Endothelial cell of umbilical vein (primary cell): ENCODE results near the gene CNOT11. TPM values are rescaled to one million over a fixed set of nuclear protein-coding genes. Genes with fewer than 3 reads are reported as not detected.
A peak's percentile ranks its signal among the peaks of the same experiment; 100 is the strongest.

ENCODE experiments used
- Bru-seq: library from RNA; stranded (reverse); fragments of 400-500 nt; gene quantifications from one replicate; lab custom pipeline; 2021; lab: Mats Ljungman, UMichigan
- BruChase-seq, 2 experiments: library from RNA; stranded (reverse); fragments of 400-500 nt; gene quantifications; one replicate each; lab custom pipeline; 2021; lab: Mats Ljungman, UMichigan
- BruUV-seq: library from RNA; stranded (reverse); fragments of 400-500 nt; replicated peaks from 2 replicates; lab custom pipeline; 2021; lab: Mats Ljungman, UMichigan
- CTCF ChIA-PET: fragments of 300-600, 350-600 bp; sonication (Branson Sonifier 250); formaldehyde crosslinking; loops from one replicate; lab custom pipeline; 2021; ENCODE audit warnings: antibody characterized with exemption, inconsistent platforms; lab: Charles Lee
- POLR2A ChIA-PET: fragments of 300-600, 350-600 bp; sonication (Branson Sonifier 250); formaldehyde crosslinking; loops from one replicate; lab custom pipeline; 2021; ENCODE audit warnings: antibody characterized with exemption, inconsistent platforms; lab: Charles Lee
- DNase-seq: peaks from one replicate; pipeline ENCODE4 v3.0.0-alpha.2; 2011; ENCODE audit warnings: low read depth, low spot score
- FAIRE-seq: peaks from 2 replicates; lab custom pipeline; 2011; peaks lifted over from hg19 to GRCh38; lab: Jason Lieb, UNC
- H2AFZ ChIP-seq: 2 replicates; pipeline ENCODE4 v1.6.0; 2012; ENCODE audit warnings: low read depth, low read length, control low read depth, inconsistent platforms
- H3K27ac ChIP-seq: 2 replicates; pipeline ENCODE4 v1.5.1; 2011; ENCODE audit warnings: low read depth, mild to moderate bottlenecking, control low read depth, low read length, moderate library complexity; ENCODE audit not compliant: insufficient read depth
- H3K27me3 ChIP-seq, 2 experiments: 2 replicates each; pipeline versions ENCODE4 v1.6.0 to v1.6.1; 2011; ENCODE audit warnings: low read length in 2 of 2, mixed read lengths in 1 of 2; ENCODE audit not compliant: control insufficient read depth in 2 of 2, insufficient read depth in 2 of 2
- H3K36me3 ChIP-seq, 2 experiments: 2 replicates in 1 of 2; 3 replicates in 1 of 2; pipeline ENCODE4 v1.5.1; 2011; ENCODE audit warnings: low read length in 2 of 2, mild to moderate bottlenecking in 1 of 2, moderate library complexity in 1 of 2; ENCODE audit not compliant: control insufficient read depth in 2 of 2, insufficient read depth in 2 of 2; ENCODE audit errors: extremely low read depth in 1 of 2
- H3K4me1 ChIP-seq: 3 replicates; pipeline ENCODE4 v1.5.1; 2011; ENCODE audit warnings: mild to moderate bottlenecking, low read length; ENCODE audit not compliant: control insufficient read depth, insufficient read depth; ENCODE audit errors: extremely low read depth
- H3K4me2 ChIP-seq: 2 replicates; pipeline ENCODE4 v1.6.1; 2011; ENCODE audit warnings: low read length, control low read depth, mixed read lengths; ENCODE audit not compliant: insufficient read depth
- H3K4me3 ChIP-seq, 3 experiments: fragments of 200-600 bp in 1 of 3; sonication (generic), shearing (Covaris generic) in 1 of 3; replicated peaks in 1 of 3; 2 replicates each; pipeline ENCODE4 v1.5.1; 2011 to 2016; ENCODE audit warnings: control low read depth in 3 of 3, low read length in 3 of 3, mild to moderate bottlenecking in 2 of 3, inconsistent platforms in 1 of 3, low read depth in 1 of 3, moderate library complexity in 1 of 3; ENCODE audit not compliant: insufficient read depth in 1 of 3
- H3K79me2 ChIP-seq: 2 replicates; pipeline ENCODE4 v1.6.0; 2012; ENCODE audit warnings: low read length, inconsistent platforms; ENCODE audit not compliant: control insufficient read depth, insufficient read depth
- H3K9ac ChIP-seq: replicated peaks from 2 replicates; pipeline ENCODE3; 2011; ENCODE audit warnings: low read length, control low read depth; ENCODE audit not compliant: insufficient read depth; ENCODE audit errors: extremely low read depth
- H3K9me1 ChIP-seq: replicated peaks from 3 replicates; pipeline ENCODE4 v1.6.0; 2011; ENCODE audit warnings: mild to moderate bottlenecking, low read length; ENCODE audit not compliant: control insufficient read depth, insufficient read depth; ENCODE audit errors: extremely low read depth
- H3K9me3 ChIP-seq: replicated peaks from 2 replicates; pipeline ENCODE4 v1.5.1; 2012; ENCODE audit warnings: low read length, inconsistent platforms; ENCODE audit not compliant: control insufficient read depth, insufficient read depth
- H4K20me1 ChIP-seq: replicated peaks from 2 replicates; pipeline ENCODE3; 2011; ENCODE audit warnings: mild to moderate bottlenecking, low read length; ENCODE audit not compliant: control insufficient read depth, insufficient read depth; ENCODE audit errors: extremely low read depth
- MYC ChIP-seq: IDR thresholded peaks from one replicate; pipeline ENCODE4 v1.6.1; 2011; ENCODE audit warnings: mild to moderate bottlenecking, low read depth, low read length
- POLR2A ChIP-seq: IDR thresholded peaks from 2 replicates; pipeline ENCODE4 v1.6.1; 2012; ENCODE audit warnings: low read depth, mild to moderate bottlenecking, control low read depth, low read length
- POLR2AphosphoS5 ChIP-seq: IDR thresholded peaks from 2 replicates; pipeline ENCODE4 v1.6.1; 2012; ENCODE audit warnings: low read depth, mild to moderate bottlenecking, control low read depth, low read length, moderate library complexity; ENCODE audit not compliant: insufficient read depth
- dilution Hi-C: fragments of 300-500 bp; cut with MboI; formaldehyde crosslinking; loops from one replicate; pipeline ENCODE4 v1.15.0; 2019; ENCODE audit warnings: low sequenced_read_pairs; ENCODE audit not compliant: extremely low pct_ligation_motif_present
- intact Hi-C: fragments of 100-400 bp; cut with micrococcal nuclease; formaldehyde crosslinking; loops from one replicate; pipeline ENCODE4 v1.10.0; 2022
- long read RNA-seq: library from polyadenylated mRNA; stranded (forward); transcript quantifications from one replicate; pipeline ENCODE4 v2.0.0, GENCODE V29; 2021
- polyA minus RNA-seq, 3 experiments: library from RNA; depleted of rRNA, polyadenylated mRNA; stranded (reverse); fragments of >200 nt; gene quantifications; 1 replicate in 1 of 3; 2 replicates in 2 of 3; pipeline ENCODE4 v1.2.3, GENCODE V29; 2011
- polyA plus RNA-seq, 4 experiments: library from polyadenylated mRNA; depleted of rRNA in 3 of 4; stranded (reverse) in 3 of 4; unstranded in 1 of 4; fragments of >200 nt; gene quantifications; 2 replicates each; pipeline versions ENCODE4 v1.2.1 to v1.2.3, GENCODE V29; 2011 to 2012; ENCODE audit warnings: missing spikeins in 1 of 4
- total RNA-seq: library from RNA; stranded (reverse); gene quantifications from 2 replicates; pipeline ENCODE4 v1.2.3, GENCODE V29; 2021
- TF ChIP-seq, protein P1 (sequence below), 2 donors: IDR thresholded peaks; 1 replicate in 1 of 2; 2 replicates in 1 of 2; pipeline ENCODE4 v1.5.1; 2011; ENCODE audit warnings: low read length in 2 of 2, mild to moderate bottlenecking in 2 of 2, moderate library complexity in 2 of 2, control low read depth in 1 of 2, inconsistent platforms in 1 of 2, low read depth in 1 of 2; ENCODE audit not compliant: insufficient read depth in 1 of 2; ENCODE audit errors: extremely low read depth in 1 of 2

Gene CNOT11
- total RNA-seq = 44.3 and 47.7 TPM in 2 replicates
- 34.6 and 40.5 TPM in 2 replicates for polyA plus RNA-seq
- polyA plus RNA-seq (2011; cell fraction: cytosol; rRNA removed) = 56.4 and 57.3 TPM in 2 replicates
- 83.5 and 83.9 TPM in 2 replicates for polyA plus RNA-seq (2011; cell fraction: nucleus; rRNA removed)
- polyA plus RNA-seq (2012) = 38.0 and 47.8 TPM in 2 replicates
- 54.1 and 55.4 TPM in 2 replicates for polyA minus RNA-seq
- polyA minus RNA-seq (2011; cell fraction: cytosol; rRNA and poly(A)+ RNA removed) = 30.9 TPM
- polyA minus RNA-seq (2011; cell fraction: nucleus; rRNA and poly(A)+ RNA removed) = 18.5 and 32.4 TPM in 2 replicates
- Bru-seq, nascent RNA = percentile 82 among the genes with signal in this experiment
- BruChase-seq, experiment 1, labeled RNA remaining after a 6-hour chase = percentile 89 among the genes with signal in this experiment
- BruChase-seq, experiment 2, labeled RNA remaining after a 2-hour chase = percentile 84 among the genes with signal in this experiment
- long read RNA-seq, transcript CNOT11-201 (7 exons, 2,599 nt) = major isoform, 122 of 156 reads
- long read RNA-seq, partial matches to known transcripts = 12 of 156 reads
- long read RNA-seq, other reads (novel, unspliced or antisense) = 22 of 156 reads

DNA sequence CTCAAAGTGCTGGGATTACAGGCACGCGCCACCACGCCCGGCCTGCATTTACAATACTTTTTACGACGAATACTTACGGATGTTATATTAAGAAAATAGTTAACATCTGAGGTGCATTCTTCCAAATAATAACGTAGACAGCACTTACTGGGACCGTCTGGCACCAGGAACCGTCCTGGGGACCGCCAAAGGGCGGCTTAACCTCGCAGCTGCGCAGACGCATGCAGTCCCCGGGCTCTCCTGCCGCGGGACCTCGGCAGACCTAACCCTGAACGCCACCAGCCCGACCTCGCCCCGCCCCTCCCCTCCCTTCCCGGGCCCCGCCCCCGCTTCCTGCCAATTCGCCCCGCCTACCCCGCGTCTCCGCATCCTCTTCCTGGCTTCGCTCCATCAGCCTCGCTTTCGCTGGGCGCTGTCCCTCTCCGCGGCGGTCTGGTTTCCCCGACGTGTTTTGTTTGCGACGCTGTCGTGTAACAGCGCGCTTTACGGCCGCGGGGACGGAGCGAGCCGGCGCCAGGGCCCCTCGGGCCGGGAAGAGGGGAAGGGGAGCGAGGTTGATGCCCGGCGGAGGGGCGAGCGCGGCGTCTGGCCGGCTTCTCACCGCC is at the start of gene CNOT11:
CNOT11 (plus strand) TSS at position 479 of the 605 bp plus-strand sequence; CDS start at position 558, 79 bp downstream.
- dilution Hi-C loops = no loop called here
- CTCF ChIA-PET = interaction anchor here (0.6 to 2.8 kb wide), 8 partner anchors 8 to 240 kb away, joined by 3 to 20 read pairs (median 4); no protein-coding TSS in a partner anchor

More for the DNA sequence above, at the start of gene CNOT11:
- peak; percentile 94 for TF ChIP-seq POLR2AphosphoS5
- TF ChIP-seq, protein P1, sequence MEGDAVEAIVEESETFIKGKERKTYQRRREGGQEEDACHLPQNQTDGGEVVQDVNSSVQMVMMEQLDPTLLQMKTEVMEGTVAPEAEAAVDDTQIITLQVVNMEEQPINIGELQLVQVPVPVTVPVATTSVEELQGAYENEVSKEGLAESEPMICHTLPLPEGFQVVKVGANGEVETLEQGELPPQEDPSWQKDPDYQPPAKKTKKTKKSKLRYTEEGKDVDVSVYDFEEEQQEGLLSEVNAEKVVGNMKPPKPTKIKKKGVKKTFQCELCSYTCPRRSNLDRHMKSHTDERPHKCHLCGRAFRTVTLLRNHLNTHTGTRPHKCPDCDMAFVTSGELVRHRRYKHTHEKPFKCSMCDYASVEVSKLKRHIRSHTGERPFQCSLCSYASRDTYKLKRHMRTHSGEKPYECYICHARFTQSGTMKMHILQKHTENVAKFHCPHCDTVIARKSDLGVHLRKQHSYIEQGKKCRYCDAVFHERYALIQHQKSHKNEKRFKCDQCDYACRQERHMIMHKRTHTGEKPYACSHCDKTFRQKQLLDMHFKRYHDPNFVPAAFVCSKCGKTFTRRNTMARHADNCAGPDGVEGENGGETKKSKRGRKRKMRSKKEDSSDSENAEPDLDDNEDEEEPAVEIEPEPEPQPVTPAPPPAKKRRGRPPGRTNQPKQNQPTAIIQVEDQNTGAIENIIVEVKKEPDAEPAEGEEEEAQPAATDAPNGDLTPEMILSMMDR (IDR thresholded peaks at IDR 0.05; ENCODE audit: extremely low read depth in 1 of 2, insufficient read depth in 1 of 2, low read depth in 1 of 2, low read length in 2 of 2) = peak; percentile 0 to 8
- no peak for TF ChIP-seq MYC
- TF ChIP-seq POLR2A = peak; percentile 99
- FAIRE-seq (peak; percentile 91), DNase-seq (peak; percentile 99)
- H3K9me3 ChIP-seq = no peaks in the 10 kb centered on the region
- intact Hi-C loops = loop anchor here (1.0 to 5.0 kb wide), 4 partner anchors 54 to 240 kb away; partner anchors contain the start of gene CREG2
- no peaks in the 10 kb centered on the region for H3K9me1 ChIP-seq
- H3K9ac ChIP-seq = peak within 1 kb of the TSS; percentile 97
- no peaks in the 10 kb centered on the region for H3K27me3 ChIP-seq
- peak within 1 kb of the TSS; percentile 88 for H2AFZ ChIP-seq
- peak within 1 kb of the TSS; percentile 91 for H3K4me2 ChIP-seq
- H3K4me1 ChIP-seq = peaks cover 18% of the 10 kb centered on the region
- peak within 1 kb of the TSS; percentile 89 for H3K27ac ChIP-seq
- H3K79me2 ChIP-seq = peaks cover 32% of the 10 kb centered on the region
- no peaks in the 10 kb centered on the region for H4K20me1 ChIP-seq
- POLR2A ChIA-PET = interaction anchor here (0.7 to 1.1 kb wide), 2 partner anchors 129 to 445 kb away, joined by 3 to 4 read pairs; partner anchors contain the start of gene MAP4K4
- no peaks in the 10 kb centered on the region for H3K36me3 ChIP-seq
- peak within 1 kb of the TSS; percentile 65 to 94 (median 88) for H3K4me3 ChIP-seq
- no TSS peak for BruUV-seq
